Fibroblast of the aortic adventitia (primary cell): ENCODE measurements around the gene MYLK. TPM values are rescaled to one million over a fixed set of nuclear protein-coding genes. Genes with fewer than 3 reads are reported as not detected.
A peak's percentile ranks its signal among the peaks of the same experiment; 100 is the strongest.

ENCODE experiments used
- DNase-seq: peaks from one replicate; pipeline ENCODE4 v3.0.0-alpha.2; 2010; ENCODE audit warnings: low read depth
- H3K4me3 ChIP-seq: 2 replicates; pipeline ENCODE4 v1.5.1; 2011; ENCODE audit warnings: low read depth, mild to moderate bottlenecking, control low read depth, low read length, moderate library complexity
- CTCF ChIP-seq: IDR thresholded peaks from 2 replicates; pipeline ENCODE4 v1.5.1; 2011; ENCODE audit warnings: mild to moderate bottlenecking, low read length, control low read depth, inconsistent platforms; ENCODE audit not compliant: insufficient read depth
- total RNA-seq: library from RNA; depleted of rRNA; stranded (reverse); fragments of >200 nt; gene quantifications from 2 replicates; pipeline ENCODE4 v1.2.3, GENCODE V29; 2012; ENCODE audit warnings: low replicate concordance

The MYLK gene
- total RNA-seq, 1 donor, result 74.7 TPM

DNA sequence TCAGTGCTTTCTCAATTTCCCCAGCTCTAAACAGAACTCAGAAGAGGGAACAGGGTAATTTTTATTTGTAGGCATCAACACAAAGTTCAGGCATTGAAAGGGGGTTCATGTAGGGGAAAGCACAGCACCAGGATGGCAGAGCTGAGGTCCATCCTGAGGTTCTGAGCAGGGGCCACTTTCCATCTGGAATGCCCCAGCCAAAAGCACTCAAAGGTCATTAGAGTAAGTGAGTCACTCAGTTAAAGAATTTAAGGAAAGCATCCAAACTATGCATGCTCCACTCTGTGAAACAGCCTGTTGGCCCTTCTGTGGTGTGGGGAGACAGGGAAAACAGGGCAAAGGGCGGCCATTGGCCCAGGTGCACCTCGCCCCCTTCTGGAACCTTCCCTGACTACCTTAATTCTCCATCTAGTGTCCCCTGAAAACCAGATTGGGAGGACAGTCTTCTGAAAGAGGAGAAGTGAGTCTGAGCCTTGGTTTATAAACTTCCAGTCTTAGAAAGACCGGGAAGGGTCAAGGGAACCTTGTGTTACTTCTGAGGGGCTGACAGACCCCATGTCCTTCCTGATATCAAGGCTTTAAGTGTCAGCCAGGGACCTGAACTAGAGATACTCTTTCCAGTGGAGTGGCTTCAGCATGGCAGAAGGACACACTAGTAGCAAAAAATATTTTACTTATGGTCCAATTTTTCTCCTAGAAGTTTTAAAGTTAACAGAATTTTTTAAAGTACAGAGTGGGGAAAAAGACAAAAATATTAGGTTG is 133.3 kb downstream of the MYLK start:
- no peak overlapping the region for H3K4me3 ChIP-seq
- TF ChIP-seq CTCF, result no peak
- DNase-seq, result peak; percentile 90

GRCh38 chr3:123750209-123750608 is 133.9 kb downstream of the MYLK start:
- no peak overlapping the region for H3K4me3 ChIP-seq
- peak; percentile 16 for DNase-seq
- no peak for TF ChIP-seq CTCF

DNA sequence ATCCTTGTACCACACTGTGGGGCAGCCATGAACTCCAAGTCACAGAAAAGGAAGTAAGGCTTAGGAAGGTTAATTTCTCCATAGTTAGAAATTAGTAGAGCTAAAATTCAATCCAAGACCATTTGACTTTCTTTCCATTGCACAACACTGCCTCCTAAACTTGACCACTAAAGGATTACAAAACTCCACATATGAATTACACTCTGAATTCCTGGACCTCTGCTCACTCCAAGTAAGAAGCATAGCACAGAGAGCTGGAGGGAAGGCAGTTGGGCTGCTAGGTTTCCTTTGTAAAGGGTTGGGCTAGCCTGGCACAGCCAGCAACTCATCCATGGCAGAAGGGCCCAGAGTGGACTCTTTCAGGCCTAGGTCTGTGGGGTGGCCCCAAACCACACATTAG is 134.4 kb downstream of the MYLK start:
- no peak overlapping the region for H3K4me3 ChIP-seq
- no peak for TF ChIP-seq CTCF
- DNase-seq, result peak; percentile 95

DNA sequence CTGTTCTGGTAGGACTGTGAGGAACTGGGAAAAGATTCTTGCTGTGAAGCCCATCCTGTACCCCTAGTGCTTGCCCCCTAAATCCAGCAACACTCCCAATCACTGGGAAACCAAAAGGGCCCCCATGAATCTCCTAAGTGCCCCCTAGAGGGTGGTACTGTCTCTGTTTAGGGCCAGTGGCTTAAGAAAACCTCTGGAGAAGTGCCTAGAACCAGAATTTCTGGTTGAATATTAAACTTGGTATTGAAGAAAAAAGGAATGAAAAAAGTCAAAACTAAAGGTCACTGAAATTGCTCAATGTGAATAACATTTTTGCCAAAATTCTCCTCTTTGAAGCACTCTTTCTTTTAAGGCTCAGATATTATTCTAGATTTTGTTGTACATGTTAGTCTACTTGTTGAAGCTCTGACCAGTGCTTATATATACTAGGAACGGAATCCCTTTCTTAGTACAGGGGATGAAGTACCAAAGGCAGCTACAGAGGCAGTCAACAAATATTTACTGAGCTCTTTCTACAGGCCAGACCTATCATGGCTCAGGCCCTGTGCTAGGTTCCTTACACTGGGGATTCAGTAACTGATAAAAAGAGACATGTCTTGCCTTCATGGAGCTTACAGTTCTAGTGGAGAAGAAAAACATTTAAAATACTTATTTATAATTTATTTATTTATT is 138.8 kb downstream of the MYLK start:
- no peak overlapping the region for H3K4me3 ChIP-seq
- TF ChIP-seq CTCF, result peak; percentile 45
- DNase-seq, result peak; percentile 74

- no peak overlapping the region for H3K4me3 ChIP-seq
- TF ChIP-seq CTCF, result no peak
- DNase-seq, result no peak
These were observed 140.1 kb downstream of the MYLK start for GRCh38 chr3:123744064-123744463.

- no peak for TF ChIP-seq CTCF
- DNase-seq, result peak; percentile 37
These were observed 141.0 kb downstream of the MYLK start for GRCh38 chr3:123743121-123743520.

More at GRCh38 chr3:123743121-123743520, 141.0 kb downstream of the MYLK start:
- no peak overlapping the region for H3K4me3 ChIP-seq
